HG02610 (cell line): ENCODE results near the gene AK1.
A peak's percentile ranks its signal among the peaks of the same experiment; 100 is the strongest.

Source experiments
- ATAC-seq: cut with Tn5 transposase; IDR thresholded peaks from one replicate; pipeline ENCODE4 v1.9.1; 2021; ENCODE audit warnings: mild to moderate bottlenecking, moderate library complexity; ENCODE audit not compliant: unreplicated experiment

AK1 gene

DNA sequence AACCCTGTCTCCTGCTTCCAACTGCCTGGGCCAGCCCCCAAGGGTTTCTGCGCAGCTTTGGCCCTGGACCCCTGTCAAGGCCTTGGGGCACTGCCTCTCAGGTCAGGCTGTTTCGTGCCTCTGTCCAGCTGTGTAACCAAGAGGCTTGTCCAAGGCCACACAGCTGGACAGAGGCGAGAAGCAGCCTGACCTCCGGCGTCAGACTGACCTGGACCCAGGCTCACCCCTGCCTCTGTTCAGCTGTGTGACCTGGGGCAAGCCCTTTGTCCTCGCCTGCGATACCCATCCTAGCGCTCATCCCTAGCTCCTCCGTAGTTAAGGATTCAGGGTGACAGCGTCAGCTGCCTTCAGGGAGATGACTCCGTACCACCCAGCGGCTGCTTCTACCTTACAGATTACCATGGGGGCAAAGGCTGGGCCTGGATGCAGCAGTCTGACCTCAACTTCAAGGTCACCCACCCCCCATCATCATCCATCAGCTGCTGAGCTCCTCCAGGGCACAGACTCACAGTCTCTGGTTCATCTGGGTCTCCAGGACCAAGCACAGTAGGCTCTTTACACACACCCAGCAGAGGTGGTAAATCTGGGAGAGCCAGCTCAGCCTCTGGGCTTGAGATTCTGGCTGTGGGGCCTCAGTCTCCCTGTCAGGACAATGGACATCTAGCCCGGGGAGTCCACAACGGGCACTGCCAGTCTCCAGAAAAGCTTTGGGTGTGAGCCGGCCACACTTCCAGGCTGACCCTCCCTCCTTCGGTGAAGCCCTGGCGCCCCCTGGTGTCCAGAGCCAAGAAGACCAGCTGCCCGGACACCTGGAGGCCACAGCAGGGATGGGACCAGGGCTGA, 7.9 kb downstream of the AK1 start:
- ATAC-seq: peak; percentile 58

DNA sequence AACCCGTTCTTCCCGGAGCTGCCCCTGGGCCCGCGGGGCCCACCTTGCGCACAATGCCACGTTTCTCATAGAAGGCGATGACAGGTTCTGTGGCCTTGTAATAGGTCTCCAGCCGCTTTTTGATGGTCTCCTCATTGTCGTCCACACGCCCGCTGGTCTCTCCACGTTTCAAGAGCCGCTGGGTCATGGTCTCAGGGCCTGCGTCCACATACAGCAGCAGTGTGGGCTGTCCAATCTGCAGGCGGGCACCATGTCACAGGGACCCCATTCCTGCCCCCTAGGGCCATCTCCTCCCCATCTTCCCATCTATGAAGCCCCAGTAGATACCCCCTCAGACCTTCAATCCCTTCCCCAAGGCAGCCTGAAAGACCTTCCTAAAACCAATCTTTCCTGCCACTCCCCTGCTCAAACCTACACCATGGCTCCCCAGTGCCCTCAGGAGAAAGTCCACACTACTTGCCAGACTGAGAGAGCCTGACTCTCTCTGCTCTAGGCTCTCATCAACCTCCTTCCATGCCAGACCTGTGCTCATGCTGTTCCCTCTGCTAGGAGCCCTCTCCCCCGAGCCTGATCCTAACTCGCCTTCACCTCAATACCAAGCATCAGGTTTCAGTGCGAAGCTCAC, 9.1 kb downstream of the AK1 start:
- ATAC-seq: no peak

DNA sequence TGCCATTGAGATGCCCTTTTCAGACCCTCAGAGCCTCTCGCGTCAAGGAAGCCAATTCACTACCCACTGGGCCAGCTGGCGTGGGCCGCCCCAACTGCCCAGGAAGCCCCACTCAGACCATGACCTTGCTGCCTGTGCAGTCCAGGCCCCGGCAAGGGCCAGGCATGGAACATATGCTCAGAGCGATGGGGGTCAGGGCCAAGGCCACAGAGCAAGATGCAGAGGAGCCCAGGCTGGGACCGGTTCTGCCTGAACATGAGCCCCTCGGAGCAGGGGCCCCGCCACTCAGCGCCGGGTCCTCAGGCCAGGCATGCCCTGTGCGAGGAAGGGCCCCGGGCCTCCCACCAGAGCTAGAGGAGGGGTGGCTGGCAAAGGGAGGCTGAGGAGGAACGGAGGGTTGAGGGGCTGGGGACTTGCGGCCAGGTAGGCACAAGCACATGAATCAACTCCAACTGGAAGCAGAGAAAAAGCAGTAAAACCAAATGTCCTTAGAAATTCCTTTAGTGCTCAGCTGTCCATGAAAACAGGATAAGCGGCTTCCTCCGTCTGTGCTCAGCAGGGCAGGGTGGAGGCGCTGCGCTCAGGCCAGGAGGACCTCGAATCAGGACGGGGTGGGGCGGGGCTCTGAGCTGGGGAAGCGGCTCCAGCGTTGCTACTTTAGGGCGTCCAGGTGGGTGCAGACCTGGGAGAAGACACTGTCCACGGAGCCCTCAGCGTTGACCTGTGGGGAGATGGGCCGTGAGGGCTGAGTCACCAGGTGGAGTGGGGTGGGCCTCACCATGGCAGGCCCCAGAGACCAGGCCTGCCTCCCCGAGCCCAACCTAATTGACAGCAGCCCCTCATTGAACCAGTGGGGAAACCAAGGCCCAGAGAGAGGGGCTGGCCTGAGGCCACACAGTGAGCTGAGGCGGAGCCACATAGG, 9.9 kb downstream of the AK1 start:
- no peak for ATAC-seq

DNA sequence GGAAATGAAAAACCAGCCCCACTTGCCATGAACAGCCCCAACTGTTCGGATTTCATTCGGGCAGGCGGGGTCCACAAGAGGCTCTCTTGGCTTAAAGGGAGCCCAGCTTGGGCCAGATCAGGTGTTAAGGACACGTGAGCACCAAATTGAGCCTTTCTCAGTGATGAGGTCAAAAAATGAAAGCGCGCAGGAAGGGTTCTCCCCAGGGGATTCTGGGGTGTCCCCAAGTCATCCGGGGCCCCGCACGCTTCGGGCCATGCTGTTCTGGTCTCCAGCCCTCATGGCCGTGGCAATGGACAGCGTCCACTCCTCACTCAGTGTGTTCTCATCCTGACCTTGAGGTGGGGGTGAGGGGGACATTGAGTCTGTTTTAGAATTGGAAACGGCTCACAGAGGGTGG, 10.9 kb downstream of the AK1 start:
- ATAC-seq: no peak

DNA sequence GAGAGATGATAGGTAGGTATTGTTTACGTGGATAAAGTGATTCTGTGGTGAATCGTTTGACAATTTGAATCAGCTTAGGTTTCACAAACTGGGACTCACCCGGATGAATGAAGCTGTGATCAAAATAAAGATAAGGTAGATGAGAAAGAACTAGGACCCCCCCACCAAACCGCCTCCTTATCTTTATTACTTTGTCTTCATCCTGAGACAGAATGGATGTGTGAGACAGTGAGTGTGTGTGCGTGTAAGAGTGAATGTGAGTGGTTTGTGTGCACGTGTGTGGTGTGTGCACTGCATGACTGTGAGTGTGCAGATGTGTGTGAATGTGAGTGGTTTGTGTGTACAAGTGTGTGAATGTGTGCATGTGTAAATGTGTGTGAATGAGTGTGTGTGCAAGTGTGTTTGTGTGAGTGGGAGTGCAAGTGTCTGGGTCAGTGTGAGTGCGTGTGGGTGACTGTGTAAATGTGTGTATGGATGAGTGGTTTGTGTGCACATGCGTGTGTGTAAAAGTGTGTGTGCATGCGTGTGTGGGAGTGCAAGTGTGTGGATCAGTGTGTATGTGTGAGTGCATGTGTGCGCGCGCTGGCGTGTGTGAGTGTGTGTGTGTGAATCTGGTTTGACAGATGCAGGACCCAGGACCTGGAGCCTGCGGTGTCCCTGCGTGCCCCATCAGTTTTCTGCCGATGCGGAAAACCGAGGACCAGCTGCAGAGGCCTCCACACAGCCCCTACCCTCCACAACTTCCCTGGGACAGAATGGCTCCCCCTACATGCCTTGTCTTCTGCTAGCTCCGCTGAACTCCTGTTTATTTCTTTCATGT, 11.6 kb downstream of the AK1 start:
- ATAC-seq: no peak

DNA sequence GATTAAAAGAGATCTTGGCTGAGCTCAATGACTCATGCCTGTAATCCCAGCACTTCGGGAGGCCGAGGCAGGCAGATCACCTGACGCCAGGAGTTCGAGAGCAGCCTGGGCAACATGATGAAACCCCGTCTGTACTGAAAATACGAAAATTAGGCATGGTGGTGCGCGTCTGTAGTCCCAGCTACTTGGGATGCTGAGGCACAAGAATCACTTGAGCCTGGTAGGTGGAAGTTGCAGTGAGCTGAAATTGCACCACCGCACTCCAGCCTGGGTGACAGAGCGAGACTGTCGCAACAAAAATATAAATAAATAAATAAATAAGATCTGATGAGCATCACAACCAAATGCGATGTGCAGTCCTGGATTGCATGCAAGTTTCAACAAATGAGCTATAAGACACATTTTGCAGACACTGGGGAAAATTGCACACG, 14.3 kb downstream of the AK1 start:
- ATAC-seq: no peak

DNA sequence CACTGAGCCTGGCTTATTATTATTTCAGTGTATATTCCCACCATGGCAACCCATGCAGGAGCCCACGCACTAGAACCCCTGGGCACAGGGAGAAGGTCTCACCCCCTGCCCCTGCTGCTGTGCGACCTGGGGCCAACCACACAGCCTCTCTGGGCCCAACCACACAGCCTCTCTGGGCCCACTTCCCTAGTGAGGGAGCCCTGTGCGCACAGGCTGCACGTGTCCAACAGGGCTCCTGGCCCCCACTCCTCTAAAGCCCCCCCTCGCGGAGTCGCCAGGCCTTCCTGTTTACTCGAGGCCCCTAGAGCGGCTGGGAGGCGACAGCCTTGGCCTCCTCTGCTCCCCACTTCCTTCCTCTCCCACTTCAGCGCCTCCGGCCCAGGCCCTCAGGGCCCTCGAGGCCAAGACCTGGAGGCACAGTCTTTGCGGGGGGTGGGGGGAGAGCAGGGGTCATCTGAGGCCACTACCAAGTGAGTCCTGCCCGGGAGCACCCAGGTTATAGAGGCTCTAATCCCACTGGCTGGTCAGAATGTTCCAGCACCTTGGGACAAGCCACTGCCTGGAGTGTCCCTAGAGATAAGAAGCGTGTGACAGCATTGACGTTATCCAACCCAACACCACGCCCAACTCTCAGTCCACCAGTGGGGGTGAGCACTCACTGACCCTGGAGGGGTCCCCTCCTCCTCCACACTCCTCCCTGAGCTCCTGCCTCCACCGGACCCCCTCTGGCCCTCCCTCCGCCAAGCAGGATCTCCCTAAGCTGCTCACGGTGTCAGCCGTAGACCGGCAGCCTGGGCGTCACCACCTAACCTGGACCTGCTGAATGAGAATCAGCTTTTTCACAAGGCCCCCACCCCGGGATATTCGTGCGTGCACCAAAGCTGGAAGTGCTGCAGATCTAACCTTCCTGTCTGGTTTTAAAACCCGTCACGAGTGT, 15.1 kb downstream of the AK1 start:
- ATAC-seq: no peak

DNA sequence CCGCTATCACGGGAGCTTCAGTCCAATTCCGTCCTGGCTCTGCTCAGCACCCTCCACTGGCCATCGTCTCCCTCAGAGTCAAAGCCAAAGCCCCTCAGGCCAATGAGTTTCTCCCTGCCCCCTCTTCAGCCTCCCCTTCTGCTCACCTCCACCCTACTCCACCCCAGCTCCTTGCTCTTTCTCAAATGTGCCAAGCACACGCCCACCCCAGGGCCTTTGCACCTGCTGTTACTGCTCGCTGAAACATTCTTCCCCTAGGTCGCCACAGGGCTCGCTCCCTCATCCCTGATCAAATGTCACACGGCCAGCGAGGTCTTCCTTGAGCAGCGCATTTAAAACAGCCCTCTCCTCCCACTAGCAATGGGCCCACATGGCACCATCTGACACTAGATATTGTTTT, 16.7 kb downstream of the AK1 start:
- ATAC-seq: no peak

DNA sequence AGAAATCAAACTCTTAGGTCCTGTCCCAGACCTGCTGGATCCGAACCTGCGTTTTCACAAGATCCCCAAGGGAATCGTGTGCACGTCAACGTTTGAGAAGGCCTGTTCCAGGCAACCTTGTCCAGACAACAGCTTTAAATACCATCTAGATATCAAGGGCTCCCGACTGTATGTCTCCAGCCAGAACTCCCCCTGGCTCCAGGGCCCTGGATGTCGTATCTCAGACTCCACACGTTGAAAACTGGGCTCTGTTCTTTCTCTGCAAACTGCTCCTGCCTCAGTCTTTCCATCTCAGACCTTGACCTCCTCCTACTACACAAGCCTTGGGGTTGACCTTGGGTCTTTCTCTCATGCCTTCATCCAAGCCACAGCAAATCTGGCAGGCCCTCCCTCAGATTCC, 17.2 kb downstream of the AK1 start:
- no peak for ATAC-seq

DNA sequence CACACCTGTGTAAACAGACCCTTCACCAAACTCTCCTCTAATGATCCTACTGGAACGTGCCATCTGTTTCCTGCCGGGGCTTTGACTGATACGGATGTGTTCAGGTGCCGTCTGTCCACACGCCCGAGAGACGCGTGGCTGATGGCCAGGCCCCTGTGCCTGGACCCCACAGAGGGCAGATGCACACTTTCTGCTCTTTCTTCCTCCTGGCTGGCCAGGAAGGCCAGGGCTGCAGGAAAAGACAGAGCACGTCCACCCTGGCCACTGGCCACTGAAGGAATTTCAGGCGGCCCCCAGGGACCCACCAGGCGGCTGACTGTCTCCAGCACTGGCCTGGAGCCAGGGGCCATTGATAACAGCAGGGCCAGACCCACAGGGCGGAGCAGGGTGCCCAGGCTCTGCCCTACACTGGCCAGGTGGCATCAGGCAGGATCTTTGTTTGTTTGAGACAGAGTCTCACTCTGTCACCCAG, 19.4 kb downstream of the AK1 start:
- no peak for ATAC-seq

DNA sequence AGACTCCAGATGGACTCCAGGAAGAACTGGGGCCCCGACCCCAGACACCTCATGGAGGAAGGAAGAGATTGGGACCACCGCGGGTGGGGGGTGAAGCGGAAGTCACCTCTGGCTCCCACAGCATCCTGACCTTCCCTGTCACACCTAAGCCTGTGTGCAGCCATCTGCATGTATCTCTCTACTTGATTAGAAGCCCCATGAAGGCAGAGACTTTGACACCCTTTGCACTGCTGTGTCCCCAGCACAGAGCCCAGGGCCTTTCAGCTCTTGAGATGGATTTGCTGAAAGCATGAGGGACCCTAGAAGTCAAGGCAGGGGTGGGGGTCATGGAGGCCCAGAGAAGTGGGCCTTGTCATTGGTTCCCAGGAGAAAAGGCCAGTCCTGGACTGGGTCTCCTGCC, 20.2 kb downstream of the AK1 start:
- no peak for ATAC-seq

DNA sequence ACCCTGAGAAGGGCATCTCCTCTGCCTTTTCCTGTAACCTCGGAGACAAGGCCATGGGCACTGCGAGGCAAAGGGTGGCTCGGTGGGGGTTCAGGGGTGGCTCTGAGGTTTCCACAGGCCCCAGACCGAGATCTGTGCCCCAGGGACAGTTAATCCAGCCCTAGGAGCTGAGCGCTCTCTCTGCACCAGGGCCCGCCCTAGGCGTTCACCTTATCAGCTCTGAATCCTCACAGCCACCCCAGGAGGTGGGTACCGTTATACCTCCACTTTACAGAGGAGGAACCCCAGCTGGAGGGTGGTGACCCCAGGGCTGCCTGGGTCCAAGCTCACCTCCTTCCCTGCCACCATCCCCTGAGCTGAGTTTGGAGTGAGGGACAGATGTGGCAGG, 20.8 kb downstream of the AK1 start:
- ATAC-seq: no peak

DNA sequence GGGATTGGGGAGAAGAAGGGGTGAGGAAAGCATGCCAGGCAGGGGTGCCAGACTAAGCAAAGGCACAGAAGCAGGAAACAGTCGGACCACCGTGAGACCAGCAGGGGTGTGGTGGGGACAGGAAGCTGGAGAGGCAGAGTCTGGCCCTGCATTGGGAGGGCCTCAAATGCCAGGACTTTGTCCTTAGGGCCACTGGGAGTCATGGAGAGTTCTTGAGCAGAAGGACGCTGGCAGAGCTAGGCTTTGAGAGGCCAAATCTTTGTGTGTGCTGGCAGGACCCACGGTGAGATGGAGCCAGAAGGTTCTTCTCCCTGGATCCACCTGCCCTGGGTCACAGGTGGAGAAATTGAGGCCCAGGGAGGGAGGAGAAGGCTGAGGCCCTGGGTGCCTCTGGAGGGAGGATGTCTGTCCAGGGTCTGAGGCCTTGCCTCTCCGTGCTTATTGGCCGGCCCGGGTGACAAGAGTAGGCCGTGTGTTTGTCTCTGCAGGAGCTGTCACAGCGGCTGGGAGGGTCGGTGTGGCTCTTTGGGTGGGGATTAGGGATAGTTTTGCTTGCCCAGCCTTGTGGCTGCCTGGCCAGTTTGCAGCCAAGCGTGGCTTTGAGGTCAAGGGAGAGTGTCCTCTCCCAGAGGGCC, 21.3 kb downstream of the AK1 start:
- ATAC-seq: no peak

DNA sequence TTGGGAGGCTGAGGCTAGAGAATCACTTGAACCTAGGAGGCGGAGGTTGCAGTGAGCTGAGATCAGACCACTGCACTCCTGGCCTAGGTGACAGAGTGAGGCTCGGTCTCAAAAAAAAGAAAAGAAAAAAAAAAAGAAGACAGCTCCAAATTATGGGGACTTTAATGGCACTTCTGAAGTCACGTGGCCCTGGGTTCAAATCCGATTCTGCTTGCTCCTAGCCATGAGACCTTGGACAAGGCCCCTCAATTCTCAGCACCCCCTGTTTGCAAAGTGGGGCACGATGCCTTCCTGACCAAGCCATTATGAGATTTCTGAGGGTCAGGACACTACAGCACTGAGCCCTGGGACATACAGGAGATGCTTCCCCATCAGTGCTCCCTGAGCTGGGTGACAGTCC, 22.0 kb downstream of the AK1 start:
- no peak for ATAC-seq

DNA sequence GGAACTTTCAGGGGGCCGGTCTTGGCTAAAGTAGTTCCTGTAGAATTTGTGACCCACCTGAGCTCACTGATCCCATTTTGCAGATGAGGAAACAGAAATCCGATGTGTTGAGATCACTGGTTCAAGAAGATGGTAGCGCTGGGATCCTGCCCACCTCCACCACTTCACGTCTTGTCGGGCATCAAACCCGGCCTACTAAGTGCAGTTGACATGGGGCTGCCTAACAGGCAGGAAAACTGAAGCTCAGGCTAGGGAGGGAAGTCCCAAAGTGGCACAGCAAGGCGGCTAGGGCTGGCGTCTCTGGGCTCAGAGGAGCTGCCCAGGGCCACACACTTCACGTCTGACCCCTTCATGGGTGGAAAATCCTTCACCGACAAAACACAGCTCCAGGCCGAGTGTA, 22.5 kb downstream of the AK1 start:
- ATAC-seq: no peak

DNA sequence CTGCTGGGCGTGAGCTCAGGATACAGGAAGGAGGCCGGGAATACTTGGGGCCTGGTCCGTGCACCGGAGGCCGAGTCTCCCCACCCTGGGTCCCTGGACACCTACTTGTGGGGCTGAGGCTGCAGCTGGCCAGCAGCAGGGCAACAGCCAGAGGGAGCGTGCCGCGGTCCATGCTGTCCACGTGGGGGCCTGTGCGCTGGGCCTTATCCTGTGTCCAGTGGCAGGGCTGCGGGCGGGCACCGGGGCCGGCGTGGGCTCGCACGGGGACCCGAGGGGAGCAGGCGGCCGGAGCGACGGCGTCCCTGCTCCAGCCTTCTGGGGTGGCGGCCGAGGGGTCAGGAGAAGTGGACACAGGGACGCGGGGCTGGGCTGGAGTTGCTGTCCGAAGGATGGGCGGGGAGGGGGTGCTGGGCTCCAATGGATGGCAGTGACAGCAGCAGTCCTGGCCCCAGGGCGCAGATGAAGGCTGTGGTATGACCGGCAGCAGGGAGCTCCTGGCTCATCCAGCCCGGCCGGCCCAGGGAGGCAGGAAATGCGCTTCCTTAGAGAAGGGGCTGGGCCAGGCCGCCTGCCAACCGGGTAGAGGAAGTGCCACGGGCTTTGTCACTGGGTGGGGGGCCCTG, 23.2 kb downstream of the AK1 start, which contains the start of gene ENG:
TSS of gene ENG (minus strand) at position 475 of the 623 bp plus-strand sequence. CDS start at position 172, 303 bp downstream.
- ATAC-seq: no peak

DNA sequence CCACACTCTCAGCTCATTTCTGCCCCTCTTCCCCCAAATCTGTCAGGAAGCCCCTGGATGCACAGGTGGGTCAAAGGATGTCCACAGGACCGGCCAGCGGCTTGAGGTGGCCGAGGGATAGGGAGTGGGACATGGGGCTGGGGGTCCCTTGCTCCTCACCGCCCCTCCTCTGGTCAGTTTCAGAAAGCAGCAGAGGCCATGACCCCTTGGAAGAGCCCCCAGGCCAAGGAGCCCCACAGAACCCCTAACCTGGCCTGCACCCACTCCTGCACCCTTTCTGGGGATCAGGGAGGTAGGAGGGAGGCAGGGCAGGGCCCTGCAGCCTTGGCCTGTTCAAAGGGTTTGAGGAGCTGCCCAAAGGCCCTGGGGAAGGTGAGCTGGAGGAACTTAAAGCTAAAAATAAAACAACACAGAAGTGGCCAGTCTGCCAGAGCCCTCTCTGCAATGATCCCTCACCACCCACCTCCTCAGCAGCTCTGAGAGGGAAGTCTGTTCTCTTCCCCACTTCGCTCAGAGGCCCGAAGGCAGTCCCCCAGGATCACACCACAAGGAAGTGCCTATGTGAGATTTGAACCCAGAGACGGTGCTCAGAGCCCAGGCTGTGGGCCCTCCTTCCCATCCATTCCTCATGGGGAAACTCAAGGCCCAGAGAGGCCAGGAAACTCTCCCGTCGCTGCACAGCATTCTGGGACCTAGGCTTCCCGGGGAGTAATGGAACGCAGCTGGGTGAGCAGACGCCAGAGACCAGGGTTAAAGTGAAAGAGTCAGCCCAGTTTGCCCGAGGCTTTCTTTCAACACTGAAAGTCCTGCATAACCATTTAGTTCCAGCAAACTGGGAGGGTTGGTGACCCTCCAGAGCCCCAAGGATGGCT, 23.9 kb downstream of the AK1 start:
- ATAC-seq: no peak
